Mesothelial cell of epicardium (in vitro differentiated cells): ENCODE measurements around the gene EFCAB8. TPM values are rescaled to one million over a fixed set of nuclear protein-coding genes. Genes with fewer than 3 reads are reported as not detected.

Experiments
- DNase-seq, 2 experiments: peaks; one replicate each; pipeline ENCODE4 v3.0.0; 2021; ENCODE audit warnings: low spot score in 2 of 2; ENCODE audit not compliant: unreplicated experiment in 2 of 2
- H3K27ac Mint-ChIP-seq: 2 replicates; pipeline ENCODE4 v1.8.0; 2021; ENCODE audit warnings: mixed read lengths
- H3K27me3 Mint-ChIP-seq: 2 replicates; pipeline ENCODE4 v1.8.0; 2021; ENCODE audit warnings: low read depth, mixed read lengths
- H3K36me3 Mint-ChIP-seq: 2 replicates; pipeline ENCODE4 v1.8.0; 2021; ENCODE audit warnings: mixed read lengths
- H3K4me1 Mint-ChIP-seq: 2 replicates; pipeline ENCODE4 v1.8.0; 2021; ENCODE audit warnings: mixed read lengths
- H3K4me3 Mint-ChIP-seq: 2 replicates; pipeline ENCODE4 v1.8.0; 2021; ENCODE audit warnings: mild to moderate bottlenecking, moderate library complexity, mixed read lengths
- H3K9me3 Mint-ChIP-seq: 2 replicates; pipeline ENCODE4 v1.8.0; 2021; ENCODE audit warnings: mixed read lengths
- total RNA-seq: library from RNA; stranded (reverse); gene quantifications from 3 replicates; pipeline ENCODE4 v1.2.1, GENCODE V29; 2021
- TF ChIP-seq, protein P1 (sequence below): fragments of 200-600 bp; sonication (generic); IDR thresholded peaks from one replicate; pipeline ENCODE4 v1.5.0; 2021; ENCODE audit warnings: antibody characterized with exemption; ENCODE audit not compliant: unreplicated experiment

Gene EFCAB8
- total RNA-seq, 1 donor from 2014 or later, result 0.47 TPM

DNA sequence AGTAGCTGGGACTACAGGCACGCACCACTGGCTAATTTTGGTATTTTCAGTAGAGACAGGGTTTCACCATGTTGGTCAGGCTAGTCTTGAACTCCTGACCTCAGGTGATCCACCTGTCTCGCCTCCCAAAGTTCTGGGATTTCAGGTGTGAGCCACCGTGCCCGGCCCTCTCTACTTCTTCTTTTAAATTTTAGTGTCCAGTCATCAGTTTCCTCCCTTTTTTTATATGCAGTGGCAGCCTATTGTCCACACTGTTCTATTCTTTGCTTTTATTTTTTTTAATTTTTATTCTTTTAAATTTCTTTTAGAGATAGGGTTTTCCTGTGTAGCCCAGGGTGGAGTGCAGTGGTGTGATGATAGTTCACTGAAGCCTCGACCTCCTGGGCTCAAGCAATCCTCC is 12.3 kb downstream of the EFCAB8 start:
- H3K4me3 Mint-ChIP-seq, result no peak overlapping the region
- no peaks in the 10 kb centered on the region for H3K27me3 Mint-ChIP-seq
- no peak for DNase-seq
- H3K27ac Mint-ChIP-seq, result no peak overlapping the region
- TF ChIP-seq, protein P1, sequence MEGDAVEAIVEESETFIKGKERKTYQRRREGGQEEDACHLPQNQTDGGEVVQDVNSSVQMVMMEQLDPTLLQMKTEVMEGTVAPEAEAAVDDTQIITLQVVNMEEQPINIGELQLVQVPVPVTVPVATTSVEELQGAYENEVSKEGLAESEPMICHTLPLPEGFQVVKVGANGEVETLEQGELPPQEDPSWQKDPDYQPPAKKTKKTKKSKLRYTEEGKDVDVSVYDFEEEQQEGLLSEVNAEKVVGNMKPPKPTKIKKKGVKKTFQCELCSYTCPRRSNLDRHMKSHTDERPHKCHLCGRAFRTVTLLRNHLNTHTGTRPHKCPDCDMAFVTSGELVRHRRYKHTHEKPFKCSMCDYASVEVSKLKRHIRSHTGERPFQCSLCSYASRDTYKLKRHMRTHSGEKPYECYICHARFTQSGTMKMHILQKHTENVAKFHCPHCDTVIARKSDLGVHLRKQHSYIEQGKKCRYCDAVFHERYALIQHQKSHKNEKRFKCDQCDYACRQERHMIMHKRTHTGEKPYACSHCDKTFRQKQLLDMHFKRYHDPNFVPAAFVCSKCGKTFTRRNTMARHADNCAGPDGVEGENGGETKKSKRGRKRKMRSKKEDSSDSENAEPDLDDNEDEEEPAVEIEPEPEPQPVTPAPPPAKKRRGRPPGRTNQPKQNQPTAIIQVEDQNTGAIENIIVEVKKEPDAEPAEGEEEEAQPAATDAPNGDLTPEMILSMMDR, result no peak
- no peaks in the 10 kb centered on the region for H3K4me1 Mint-ChIP-seq
- H3K9me3 Mint-ChIP-seq, result no peaks in the 10 kb centered on the region
- H3K36me3 Mint-ChIP-seq, result no peaks in the 10 kb centered on the region

GRCh38 chr20:32871627-32872160 is 13.0 kb downstream of the EFCAB8 start:
- Mint-ChIP-seq H3K27ac (no peak overlapping the region), H3K27me3 (no peaks in the 10 kb centered on the region), H3K9me3 (no peaks in the 10 kb centered on the region), H3K4me3 (no peak overlapping the region), H3K4me1 (no peaks in the 10 kb centered on the region), H3K36me3 (no peaks in the 10 kb centered on the region)
- TF ChIP-seq, protein P1, result no peak
- DNase-seq, result no peak

DNA sequence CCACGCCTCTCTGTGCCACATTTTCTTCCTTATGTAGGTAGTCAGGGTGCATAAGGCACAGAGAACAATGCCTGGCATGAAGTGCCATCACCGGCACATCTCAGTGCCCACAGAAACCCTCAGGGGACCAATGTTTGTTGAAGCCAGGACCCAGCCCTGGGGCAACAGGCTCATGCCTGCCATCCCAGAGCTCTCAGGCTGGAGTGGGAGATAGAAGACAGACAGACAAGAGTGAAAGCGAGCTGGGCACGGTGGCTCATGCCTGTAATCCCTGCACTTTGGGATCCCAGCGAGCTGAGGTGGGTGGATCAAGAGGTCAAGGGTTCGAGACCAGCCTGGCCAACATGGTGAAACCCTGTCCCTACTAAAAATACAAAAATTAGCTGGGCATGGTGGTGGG is 13.5 kb downstream of the EFCAB8 start:
- Mint-ChIP-seq H3K36me3 (no peaks in the 10 kb centered on the region), H3K9me3 (no peaks in the 10 kb centered on the region), H3K4me3 (no peak overlapping the region), H3K27me3 (no peaks in the 10 kb centered on the region), H3K4me1 (no peaks in the 10 kb centered on the region), H3K27ac (no peak overlapping the region)
- TF ChIP-seq, protein P1, result no peak
- no peak for DNase-seq

DNA sequence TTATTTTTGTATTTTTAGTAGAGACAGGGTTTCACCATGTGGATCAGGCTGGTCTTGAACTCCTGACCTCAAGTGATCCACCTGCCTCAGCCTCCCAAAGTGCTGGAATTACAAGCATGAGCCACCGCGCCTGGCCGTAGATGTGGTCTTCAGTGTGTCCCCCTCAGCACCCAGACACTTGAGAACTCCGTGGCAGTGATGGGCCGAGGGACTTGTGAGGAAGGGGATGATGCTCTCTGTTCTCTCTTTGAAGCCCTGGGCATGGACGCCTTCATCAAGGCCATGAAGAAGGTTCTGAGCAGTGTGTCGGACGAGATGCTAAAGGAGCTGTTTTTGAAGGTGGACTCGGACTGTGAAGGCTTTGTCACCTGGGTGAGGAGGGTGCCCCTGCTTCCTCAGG is 16.9 kb downstream of the EFCAB8 start:
- H3K27ac Mint-ChIP-seq, result no peak overlapping the region

GRCh38 chr20:32877507-32877906 is 18.8 kb downstream of the EFCAB8 start:
- Mint-ChIP-seq H3K27ac (no peak overlapping the region), H3K4me3 (no peak overlapping the region), H3K36me3 (no peaks in the 10 kb centered on the region), H3K4me1 (peaks cover 2% of the 10 kb centered on the region), H3K9me3 (no peaks in the 10 kb centered on the region), H3K27me3 (no peaks in the 10 kb centered on the region)
- DNase-seq, result no peak
- TF ChIP-seq, protein P1, result no peak

More for the DNA sequence above, 16.9 kb downstream of the EFCAB8 start:
- Mint-ChIP-seq H3K36me3 (no peaks in the 10 kb centered on the region), H3K27me3 (no peaks in the 10 kb centered on the region), H3K4me3 (no peak overlapping the region), H3K4me1 (peaks cover 2% of the 10 kb centered on the region), H3K9me3 (no peaks in the 10 kb centered on the region)
- no peak for DNase-seq
- TF ChIP-seq, protein P1, result no peak

DNA sequence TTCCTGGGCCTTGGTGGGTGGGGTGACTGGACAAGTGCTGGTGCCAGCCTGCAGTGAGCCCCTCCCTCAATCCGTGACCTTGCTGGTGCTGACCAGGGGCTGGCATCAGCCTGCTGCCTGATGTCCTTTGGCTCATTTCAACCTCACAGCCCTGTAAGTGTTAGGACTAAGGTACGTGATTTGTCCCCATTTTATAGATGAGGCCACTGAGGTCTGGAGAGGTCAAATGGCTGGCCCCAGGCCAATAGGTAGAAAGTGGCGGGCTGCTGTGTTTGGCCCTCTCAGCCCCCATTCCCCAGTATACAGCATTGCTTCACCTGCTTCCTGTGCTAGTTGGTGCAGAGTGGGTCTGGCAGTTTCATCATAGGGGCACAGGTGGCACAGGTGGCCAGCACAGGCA is 20.1 kb downstream of the EFCAB8 start:
- Mint-ChIP-seq H3K4me3 (no peak overlapping the region), H3K4me1 (peaks cover 2% of the 10 kb centered on the region), H3K27ac (no peak overlapping the region), H3K36me3 (no peaks in the 10 kb centered on the region), H3K27me3 (no peaks in the 10 kb centered on the region), H3K9me3 (no peaks in the 10 kb centered on the region)
- DNase-seq, result no peak
- TF ChIP-seq, protein P1, result no peak
